GM21360 (cell line): ENCODE results near the gene TRAFD1.

Source experiments
- ATAC-seq: cut with Tn5 transposase; IDR thresholded peaks from one replicate; pipeline ENCODE4 v1.9.1; 2021; ENCODE audit warnings: mild to moderate bottlenecking, moderate library complexity; ENCODE audit not compliant: unreplicated experiment

Gene TRAFD1

GRCh38 chr12:112115259-112116045 lies 9.9 kb upstream of the TRAFD1 start:
- no peak for ATAC-seq

GRCh38 chr12:112116232-112117060 lies 8.9 kb upstream of the TRAFD1 start:
- no peak for ATAC-seq

GRCh38 chr12:112117685-112118084 lies 7.7 kb upstream of the TRAFD1 start:
- ATAC-seq = no peak

- ATAC-seq = no peak
Measured at GRCh38 chr12:112121780-112122565, 3.4 kb upstream of the TRAFD1 start.

- no peak for ATAC-seq
Measured at GRCh38 chr12:112122823-112123690, 2.3 kb upstream of the TRAFD1 start.

GRCh38 chr12:112124918-112125249 lies 476 bp upstream of the TRAFD1 start:
- ATAC-seq = no peak

- no peak for ATAC-seq
Measured at GRCh38 chr12:112126000-112126438, 659 bp downstream of the TRAFD1 start.

- ATAC-seq = no peak
Measured at GRCh38 chr12:112126911-112127310, 1.6 kb downstream of the TRAFD1 start.

GRCh38 chr12:112130441-112130998 lies 5.2 kb downstream of the TRAFD1 start:
- ATAC-seq = no peak

GRCh38 chr12:112131686-112132085 lies 6.3 kb downstream of the TRAFD1 start:
- ATAC-seq = no peak

- ATAC-seq = no peak
Measured at GRCh38 chr12:112133418-112133817, 8.1 kb downstream of the TRAFD1 start.

- ATAC-seq = no peak
Measured at GRCh38 chr12:112134731-112135130, 9.4 kb downstream of the TRAFD1 start.

- no peak for ATAC-seq
Measured at GRCh38 chr12:112140728-112141127, 15.4 kb downstream of the TRAFD1 start.

- no peak for ATAC-seq
Measured at GRCh38 chr12:112146123-112146522, 20.8 kb downstream of the TRAFD1 start.

- ATAC-seq = no peak
Measured at GRCh38 chr12:112148031-112148513, 22.7 kb downstream of the TRAFD1 start.

GRCh38 chr12:112149596-112149995 lies 24.2 kb downstream of the TRAFD1 start:
- ATAC-seq = no peak

GRCh38 chr12:112151766-112152541 lies 26.6 kb downstream of the TRAFD1 start:
- no peak for ATAC-seq

GRCh38 chr12:112153181-112153892 lies 28.0 kb downstream of the TRAFD1 start:
- no peak for ATAC-seq

GRCh38 chr12:112153893-112154219 lies 28.5 kb downstream of the TRAFD1 start:
- no peak for ATAC-seq
